G401.6 (cell line): ENCODE measurements around the gene AMY2A.
"Not testable (repeated sequence)": the region's sequence is repeated elsewhere in the genome, so short reads cannot be mapped to it uniquely, and the experiment has no call there.

Source experiments
- FAIRE-seq: peaks from 2 replicates; lab custom pipeline; 2012; peaks lifted over from hg19 to GRCh38; lab: Jason Lieb, UNC

The AMY2A gene

GRCh38 chr1:103616994-103617477 is at the start of gene AMY2A:
Gene AMY2A (plus strand): TSS chr1:103617427. CDS start chr1:103617441, 14 bp downstream.
- FAIRE-seq = not testable (repeated sequence)

- no peak for FAIRE-seq
Measured at GRCh38 chr1:103569493-103569892, 47.7 kb upstream of the AMY2A start.

- not testable (repeated sequence) for FAIRE-seq
Measured at GRCh38 chr1:103571289-103571688, 45.9 kb upstream of the AMY2A start, which contains the start of gene AMY2B. Gene AMY2B (plus strand): TSS chr1:103571589. CDS start chr1:103571603, 14 bp downstream.

- peak; percentile 19 for FAIRE-seq
Measured at GRCh38 chr1:103576065-103576464, 41.2 kb upstream of the AMY2A start.

GRCh38 chr1:103576784-103577183 is 40.4 kb upstream of the AMY2A start:
- FAIRE-seq = not testable (repeated sequence)

- no peak for FAIRE-seq
Measured at GRCh38 chr1:103582464-103582863, 34.8 kb upstream of the AMY2A start.

- FAIRE-seq = no peak
Measured at GRCh38 chr1:103583887-103584286, 33.3 kb upstream of the AMY2A start.

- no peak for FAIRE-seq
Measured at GRCh38 chr1:103584537-103584936, 32.7 kb upstream of the AMY2A start.

GRCh38 chr1:103602740-103603139 is 14.5 kb upstream of the AMY2A start:
- FAIRE-seq = peak; percentile 96

- no peak for FAIRE-seq
Measured at GRCh38 chr1:103616362-103616761, 865 bp upstream of the AMY2A start.

GRCh38 chr1:103627436-103627835 is 10.2 kb downstream of the AMY2A start:
- not testable (repeated sequence) for FAIRE-seq

- not testable (repeated sequence) for FAIRE-seq
Measured at GRCh38 chr1:103641194-103641593, 24.0 kb downstream of the AMY2A start.

GRCh38 chr1:103643908-103644307 is 26.7 kb downstream of the AMY2A start:
- not testable (repeated sequence) for FAIRE-seq

- FAIRE-seq = not testable (repeated sequence)
Measured at GRCh38 chr1:103650305-103650704, 33.1 kb downstream of the AMY2A start.

- FAIRE-seq = not testable (repeated sequence)
Measured at GRCh38 chr1:103650889-103651288, 33.7 kb downstream of the AMY2A start.

GRCh38 chr1:103654133-103654532 is 36.9 kb downstream of the AMY2A start:
- FAIRE-seq = not testable (repeated sequence)

GRCh38 chr1:103655460-103655859 is 38.2 kb downstream of the AMY2A start, which contains the start of gene AMY1A:
Gene AMY1A (plus strand): TSS chr1:103655760. CDS start chr1:103656331, 571 bp downstream.
- not testable (repeated sequence) for FAIRE-seq
